Vagina (tissue), 2 donors: ENCODE measurements around the gene FAM111A. TPM values are rescaled to one million over a fixed set of nuclear protein-coding genes. Genes with fewer than 3 reads are reported as not detected.

Source experiments
- DNase-seq, 2 donors: peaks; one replicate each; pipeline ENCODE4 v3.0.0-alpha.2; 2017; ENCODE audit errors: extremely low spot score in 2 of 2
- H3K27ac ChIP-seq: fragments of 200-600 bp; sonication (generic); one replicate; pipeline ENCODE4 v1.5.1; 2019
- H3K27me3 ChIP-seq: fragments of 200-600 bp; sonication (generic); one replicate; pipeline ENCODE4 v1.5.1; 2019
- H3K36me3 ChIP-seq, 2 donors: fragments of 200-600 bp; sonication (generic); one replicate each; pipeline ENCODE4 v1.5.1; 2017 to 2019
- H3K4me1 ChIP-seq: fragments of 200-600 bp; sonication (generic); one replicate; pipeline ENCODE4 v1.5.1; 2019
- H3K4me3 ChIP-seq, 2 donors: fragments of 200-600 bp; sonication (generic); 1 replicate in 1 of 2; 2 replicates in 1 of 2; pipeline ENCODE4 v1.5.1; 2016 to 2019
- H3K9me3 ChIP-seq: fragments of 200-600 bp; sonication (generic); one replicate; pipeline ENCODE4 v1.5.1; 2019
- POLR2A ChIP-seq, 2 donors: fragments of 450-650 bp; IDR thresholded peaks; one replicate each; pipeline ENCODE4 v1.6.1; 2017; ENCODE audit warnings: antibody characterized with exemption in 2 of 2, mild to moderate bottlenecking in 2 of 2, moderate library complexity in 2 of 2
- POLR2AphosphoS5 ChIP-seq, 2 donors: sonication (generic); formaldehyde crosslinking; IDR thresholded peaks; one replicate each; pipeline ENCODE4 v1.9.0; 2017; ENCODE audit warnings: antibody characterized with exemption in 2 of 2, mild to moderate bottlenecking in 2 of 2, low read depth in 1 of 2; ENCODE audit not compliant: insufficient read depth in 1 of 2
- intact Hi-C: fragments of 100-400 bp; cut with DNase I; formaldehyde crosslinking; loops from one replicate; pipeline ENCODE4 v1.15.1; 2023
- total RNA-seq: library from RNA; depleted of rRNA; stranded (reverse); fragments of >200 nt; gene quantifications from one replicate; pipeline ENCODE4 v1.2.3, GENCODE V29; 2016
- TF ChIP-seq, protein P1 (sequence below), 3 experiments: fragments of 450-650 bp in 2 of 3; fragments of 200-600 bp in 1 of 3; sonication (generic) in 1 of 3; IDR thresholded peaks; one replicate each; pipeline ENCODE4 v1.5.1; 2017 to 2019; ENCODE audit warnings: antibody characterized with exemption in 3 of 3, mild to moderate bottlenecking in 2 of 3, moderate library complexity in 2 of 3

Gene FAM111A
- total RNA-seq, 1 donor from 2014 or later: 51.8 TPM

GRCh38 chr11:59192446-59193020, 49.9 kb downstream of the FAM111A start:
- Histone ChIP-seq H3K27me3 (no peaks in the 10 kb centered on the region), H3K4me3 (no peak overlapping the region), H3K9me3 (no peaks in the 10 kb centered on the region), H3K36me3 (no peaks in the 10 kb centered on the region), H3K4me1 (peaks cover 7% of the 10 kb centered on the region), H3K27ac (no peak overlapping the region)
- intact Hi-C loops: no loop called here
- no peak for DNase-seq
- TF ChIP-seq POLR2A (IDR thresholded peaks at IDR 0.05): no peak
- TF ChIP-seq, protein P1, sequence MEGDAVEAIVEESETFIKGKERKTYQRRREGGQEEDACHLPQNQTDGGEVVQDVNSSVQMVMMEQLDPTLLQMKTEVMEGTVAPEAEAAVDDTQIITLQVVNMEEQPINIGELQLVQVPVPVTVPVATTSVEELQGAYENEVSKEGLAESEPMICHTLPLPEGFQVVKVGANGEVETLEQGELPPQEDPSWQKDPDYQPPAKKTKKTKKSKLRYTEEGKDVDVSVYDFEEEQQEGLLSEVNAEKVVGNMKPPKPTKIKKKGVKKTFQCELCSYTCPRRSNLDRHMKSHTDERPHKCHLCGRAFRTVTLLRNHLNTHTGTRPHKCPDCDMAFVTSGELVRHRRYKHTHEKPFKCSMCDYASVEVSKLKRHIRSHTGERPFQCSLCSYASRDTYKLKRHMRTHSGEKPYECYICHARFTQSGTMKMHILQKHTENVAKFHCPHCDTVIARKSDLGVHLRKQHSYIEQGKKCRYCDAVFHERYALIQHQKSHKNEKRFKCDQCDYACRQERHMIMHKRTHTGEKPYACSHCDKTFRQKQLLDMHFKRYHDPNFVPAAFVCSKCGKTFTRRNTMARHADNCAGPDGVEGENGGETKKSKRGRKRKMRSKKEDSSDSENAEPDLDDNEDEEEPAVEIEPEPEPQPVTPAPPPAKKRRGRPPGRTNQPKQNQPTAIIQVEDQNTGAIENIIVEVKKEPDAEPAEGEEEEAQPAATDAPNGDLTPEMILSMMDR (IDR thresholded peaks at IDR 0.05): no peak
- no peak for TF ChIP-seq POLR2AphosphoS5 (IDR thresholded peaks at IDR 0.05; ENCODE audit: insufficient read depth in 1 of 2, low read depth in 1 of 2)

- Histone ChIP-seq H3K4me1 (no peaks in the 10 kb centered on the region), H3K27ac (no peak overlapping the region), H3K9me3 (no peaks in the 10 kb centered on the region), H3K27me3 (no peaks in the 10 kb centered on the region), H3K36me3 (no peaks in the 10 kb centered on the region), H3K4me3 (no peak overlapping the region)
- TF ChIP-seq POLR2A (IDR thresholded peaks at IDR 0.05): no peak
- no peak for TF ChIP-seq POLR2AphosphoS5 (IDR thresholded peaks at IDR 0.05; ENCODE audit: insufficient read depth in 1 of 2, low read depth in 1 of 2)
- TF ChIP-seq, protein P1 (IDR thresholded peaks at IDR 0.05): no peak
- DNase-seq: no peak
- intact Hi-C loops: no loop called here
These were observed 51.0 kb downstream of the FAM111A start for GRCh38 chr11:59193587-59194130.

DNA sequence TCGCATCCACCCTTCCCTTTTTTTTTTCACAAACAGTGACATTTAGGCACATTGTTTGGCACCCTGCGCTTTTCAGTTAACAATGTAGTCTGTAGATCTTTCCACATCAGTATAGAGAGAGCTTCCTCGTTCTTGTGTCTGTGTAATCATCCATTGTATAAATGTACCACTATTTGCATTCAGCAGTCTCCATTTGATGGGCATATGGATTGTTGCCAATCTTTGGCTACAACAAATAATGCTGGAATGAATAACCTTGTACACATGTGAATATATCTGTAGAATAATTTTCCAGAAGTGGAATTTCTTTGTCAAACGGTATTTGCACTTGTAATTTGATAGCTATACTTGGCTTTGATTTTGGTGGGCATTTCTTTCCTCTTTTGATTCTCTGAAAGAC, 52.9 kb downstream of the FAM111A start:
- Histone ChIP-seq H3K4me1 (no peaks in the 10 kb centered on the region), H3K27ac (no peak overlapping the region), H3K36me3 (no peaks in the 10 kb centered on the region), H3K4me3 (no peak overlapping the region), H3K27me3 (no peaks in the 10 kb centered on the region), H3K9me3 (no peaks in the 10 kb centered on the region)
- TF ChIP-seq POLR2A (IDR thresholded peaks at IDR 0.05) (no peak), POLR2AphosphoS5 (IDR thresholded peaks at IDR 0.05; ENCODE audit: insufficient read depth in 1 of 2, low read depth in 1 of 2) (no peak)
- TF ChIP-seq, protein P1 (IDR thresholded peaks at IDR 0.05): no peak
- intact Hi-C loops: no loop called here
- DNase-seq: no peak

DNA sequence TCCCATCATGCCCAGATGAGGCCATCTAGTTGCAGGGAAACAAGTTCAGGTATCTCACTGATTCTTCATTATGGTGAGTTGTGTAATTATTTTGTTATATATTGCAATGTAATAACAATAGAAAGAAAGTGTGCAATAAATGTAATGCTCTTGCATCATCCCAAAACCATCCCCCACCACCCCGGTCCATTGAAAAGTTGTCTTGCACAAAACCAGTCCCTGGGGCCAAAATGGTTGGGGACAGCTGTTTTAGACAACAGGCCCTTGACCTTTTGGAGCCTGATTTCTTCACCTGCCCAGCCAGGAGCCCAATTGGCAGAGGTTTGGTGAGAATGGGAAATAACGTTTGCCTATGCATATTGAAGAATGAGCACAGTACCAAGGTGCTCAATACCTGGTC, 54.1 kb downstream of the FAM111A start:
- Histone ChIP-seq H3K27ac (no peak overlapping the region), H3K4me1 (no peaks in the 10 kb centered on the region), H3K4me3 (no peak overlapping the region), H3K36me3 (no peaks in the 10 kb centered on the region), H3K27me3 (no peaks in the 10 kb centered on the region), H3K9me3 (no peaks in the 10 kb centered on the region)
- TF ChIP-seq POLR2AphosphoS5 (IDR thresholded peaks at IDR 0.05; ENCODE audit: insufficient read depth in 1 of 2, low read depth in 1 of 2) (no peak), POLR2A (IDR thresholded peaks at IDR 0.05) (no peak)
- TF ChIP-seq, protein P1 (IDR thresholded peaks at IDR 0.05): no peak
- no peak for DNase-seq
- intact Hi-C loops: no loop called here

- TF ChIP-seq POLR2AphosphoS5 (IDR thresholded peaks at IDR 0.05; ENCODE audit: insufficient read depth in 1 of 2, low read depth in 1 of 2) (no peak), POLR2A (IDR thresholded peaks at IDR 0.05) (no peak)
- TF ChIP-seq, protein P1 (IDR thresholded peaks at IDR 0.05): no peak
- Histone ChIP-seq H3K27me3 (no peaks in the 10 kb centered on the region), H3K4me3 (no peak overlapping the region), H3K9me3 (no peaks in the 10 kb centered on the region), H3K36me3 (no peaks in the 10 kb centered on the region), H3K4me1 (no peaks in the 10 kb centered on the region), H3K27ac (no peak overlapping the region)
- no peak for DNase-seq
- intact Hi-C loops: no loop called here
These were observed 55.3 kb downstream of the FAM111A start for GRCh38 chr11:59197991-59198390.
